H1 (cell line): Measurements from ENCODE around the gene IRAG1. TPM values are rescaled to one million over a fixed set of nuclear protein-coding genes. Genes with fewer than 3 reads are reported as not detected.

Source experiments
- CTCF ChIA-PET: fragments of 300-600 bp; sonication (Branson Sonifier 250); formaldehyde crosslinking; loops from one replicate; lab custom pipeline; 2021; ENCODE audit not compliant: partially characterized antibody; lab: Charles Lee
- POLR2A ChIA-PET: fragments of 300-600 bp; sonication (Branson Sonifier 250); formaldehyde crosslinking; loops from one replicate; lab custom pipeline; 2021; ENCODE audit warnings: inconsistent platforms; ENCODE audit not compliant: partially characterized antibody; lab: Charles Lee
- DNase-seq, 2 experiments: peaks; one replicate each; pipeline versions ENCODE4 v3.0.0 to v3.0.0-alpha.2; 2010 to 2022; ENCODE audit warnings: low spot score in 2 of 2, low read depth in 1 of 2, mixed read lengths in 1 of 2
- FAIRE-seq: peaks from 2 replicates; lab custom pipeline; 2011; peaks lifted over from hg19 to GRCh38; lab: Jason Lieb, UNC
- H2AFZ ChIP-seq: 2 replicates; pipeline ENCODE4 v1.8.1; 2012; ENCODE audit warnings: low read length, inconsistent platforms
- H2AK5ac ChIP-seq: 2 replicates; pipeline ENCODE4 v1.6.1; 2013; ENCODE audit warnings: low read depth, low read length
- H2BK120ac ChIP-seq: replicated peaks from 2 replicates; pipeline ENCODE3; 2013; ENCODE audit warnings: low read depth, low read length, inconsistent platforms
- H2BK12ac ChIP-seq: 2 replicates; pipeline ENCODE4 v1.6.1; 2013; ENCODE audit warnings: low read depth, low read length
- H2BK15ac ChIP-seq: 2 replicates; pipeline ENCODE4 v1.6.1; 2013; ENCODE audit warnings: low read length
- H2BK20ac ChIP-seq: 2 replicates; pipeline ENCODE4 v1.6.1; 2013; ENCODE audit warnings: low read length
- H2BK5ac ChIP-seq: 2 replicates; pipeline ENCODE4 v1.6.1; 2013; ENCODE audit warnings: low read depth, low read length
- H3K14ac ChIP-seq: 2 replicates; pipeline ENCODE4 v1.6.1; 2013; ENCODE audit warnings: inconsistent platforms; ENCODE audit not compliant: insufficient read length
- H3K18ac ChIP-seq: 2 replicates; pipeline ENCODE4 v1.6.1; 2013; ENCODE audit warnings: low read length; ENCODE audit errors: extremely low read depth
- H3K23ac ChIP-seq: 2 replicates; pipeline ENCODE4 v1.6.1; 2013; ENCODE audit warnings: inconsistent platforms; ENCODE audit not compliant: insufficient read length
- H3K23me2 ChIP-seq: 2 replicates; pipeline ENCODE4 v1.6.1; 2013; ENCODE audit warnings: low read depth, low read length
- H3K27ac ChIP-seq: 2 replicates; pipeline ENCODE4 v1.6.1; 2011; ENCODE audit warnings: low read depth, low read length, inconsistent platforms
- H3K27me3 ChIP-seq, 4 experiments: replicated peaks in 1 of 4; 1 replicate in 1 of 4; 2 replicates in 3 of 4; pipeline versions ENCODE4 v1.6.1 to v1.8.1; 2011 to 2013; ENCODE audit warnings: low read length in 3 of 4, mild to moderate bottlenecking in 3 of 4, inconsistent platforms in 2 of 4, mixed read lengths in 2 of 4, moderate library complexity in 1 of 4; ENCODE audit not compliant: control insufficient read depth in 3 of 4, insufficient read depth in 3 of 4; ENCODE audit errors: extremely low read depth in 1 of 4
- H3K36me3 ChIP-seq, 4 experiments: 2 replicates each; pipeline versions ENCODE4 v1.6.1 to v1.8.1; 2011 to 2013; ENCODE audit warnings: mild to moderate bottlenecking in 4 of 4, low read length in 3 of 4, moderate library complexity in 2 of 4, control low read depth in 1 of 4, inconsistent platforms in 1 of 4; ENCODE audit not compliant: insufficient read depth in 4 of 4, control insufficient read depth in 2 of 4
- H3K4ac ChIP-seq: replicated peaks from 2 replicates; pipeline ENCODE3; 2013; ENCODE audit warnings: low read length, low read depth, mixed read lengths, inconsistent platforms; ENCODE audit not compliant: insufficient read length
- H3K4me1 ChIP-seq, 4 experiments: replicated peaks in 1 of 4; 1 replicate in 1 of 4; 2 replicates in 3 of 4; pipeline versions ENCODE4 v1.6.1 to v1.8.1; 2011 to 2013; ENCODE audit warnings: low read length in 3 of 4, inconsistent platforms in 2 of 4, mixed read lengths in 1 of 4; ENCODE audit not compliant: insufficient read depth in 4 of 4, control insufficient read depth in 3 of 4
- H3K4me2 ChIP-seq, 2 experiments: 2 replicates each; pipeline versions ENCODE4 v1.6.1 to v1.8.1; 2011 to 2013; ENCODE audit warnings: low read depth in 2 of 2, low read length in 2 of 2, control low read depth in 1 of 2, inconsistent platforms in 1 of 2, mild to moderate bottlenecking in 1 of 2; ENCODE audit not compliant: insufficient read depth in 1 of 2
- H3K4me3 ChIP-seq, 4 experiments: fragments of 200-600, 300-600 bp in 1 of 4; sonication (generic), shearing (Covaris generic), sonication (Bioruptor Twin) in 1 of 4; 2 replicates each; pipeline versions ENCODE4 v1.5.1 to v1.8.1; 2011 to 2016; ENCODE audit warnings: low read length in 4 of 4, low read depth in 3 of 4, control low read depth in 2 of 4, inconsistent platforms in 2 of 4, mild to moderate bottlenecking in 2 of 4, mixed read lengths in 1 of 4, moderate library complexity in 1 of 4; ENCODE audit not compliant: insufficient read depth in 2 of 4; ENCODE audit errors: extremely low read depth in 1 of 4
- H3K56ac ChIP-seq: replicated peaks from 2 replicates; pipeline ENCODE3; 2013; ENCODE audit warnings: low read depth, mild to moderate bottlenecking, mixed read lengths, low read length, inconsistent platforms; ENCODE audit not compliant: insufficient read length
- H3K79me1 ChIP-seq: 2 replicates; pipeline ENCODE4 v1.6.1; 2013; ENCODE audit warnings: low read depth, low read length, control low read depth
- H3K79me2 ChIP-seq, 2 experiments: 2 replicates each; pipeline versions ENCODE4 v1.6.1 to v1.8.1; 2012 to 2013; ENCODE audit warnings: low read length in 2 of 2, mild to moderate bottlenecking in 2 of 2, inconsistent platforms in 1 of 2; ENCODE audit not compliant: insufficient read depth in 2 of 2, control insufficient read depth in 1 of 2
- H3K9ac ChIP-seq, 4 experiments: replicated peaks in 1 of 4; 1 replicate in 1 of 4; 2 replicates in 3 of 4; pipeline versions ENCODE4 v1.6.1 to v1.8.1; 2011 to 2013; ENCODE audit warnings: low read depth in 3 of 4, low read length in 3 of 4, control low read depth in 2 of 4, mild to moderate bottlenecking in 2 of 4, moderate library complexity in 2 of 4, inconsistent platforms in 1 of 4; ENCODE audit errors: extremely low read depth in 1 of 4
- H3K9me3 ChIP-seq, 2 experiments: 2 replicates each; pipeline versions ENCODE4 v1.6.1 to v1.8.1; 2012 to 2013; ENCODE audit warnings: mild to moderate bottlenecking in 2 of 2, moderate library complexity in 2 of 2, control low read depth in 1 of 2, inconsistent platforms in 1 of 2, low read depth in 1 of 2, low read length in 1 of 2, mixed read lengths in 1 of 2; ENCODE audit not compliant: insufficient read depth in 2 of 2
- H4K20me1 ChIP-seq, 2 experiments: replicated peaks in 1 of 2; 2 replicates each; pipeline versions ENCODE3 to v1.8.1; 2011 to 2013; ENCODE audit warnings: inconsistent platforms in 2 of 2, low read length in 2 of 2, mild to moderate bottlenecking in 1 of 2; ENCODE audit not compliant: insufficient read depth in 2 of 2, control insufficient read depth in 1 of 2
- H4K5ac ChIP-seq: 2 replicates; pipeline ENCODE4 v1.6.1; 2013; ENCODE audit warnings: low read length, low read depth, mixed read lengths, inconsistent platforms; ENCODE audit not compliant: insufficient read length
- H4K8ac ChIP-seq: 2 replicates; pipeline ENCODE4 v1.8.0; 2013; ENCODE audit warnings: mild to moderate bottlenecking, moderate library complexity, low read length, inconsistent platforms; ENCODE audit not compliant: insufficient read depth; ENCODE audit errors: extremely low read depth
- H4K91ac ChIP-seq: replicated peaks from 2 replicates; pipeline ENCODE3; 2013; ENCODE audit warnings: low read length, mixed read lengths, inconsistent platforms; ENCODE audit not compliant: insufficient read length
- CBX8 ChIP-seq: fragments of 300-800, 300-1000 bp; sonication (generic); IDR thresholded peaks from 2 replicates; pipeline ENCODE4 v1.7.1; 2016; ENCODE audit warnings: low read depth, low read length, borderline replicate concordance
- CEBPB ChIP-seq: IDR thresholded peaks from 2 replicates; pipeline ENCODE4 v1.6.1; 2012; ENCODE audit warnings: low read depth, low read length
- HDAC6 ChIP-seq: IDR thresholded peaks from one replicate; pipeline ENCODE4 v1.7.1; 2012; ENCODE audit warnings: low read depth, mild to moderate bottlenecking, inconsistent platforms, low read length, moderate library complexity
- POLR2AphosphoS5 ChIP-seq: IDR thresholded peaks from 2 replicates; pipeline ENCODE4 v1.6.1; 2011; ENCODE audit warnings: low read depth, low read length
- RBBP5 ChIP-seq: IDR thresholded peaks from 2 replicates; pipeline ENCODE4 v1.7.1; 2012; ENCODE audit warnings: low read depth, mild to moderate bottlenecking, inconsistent platforms, low read length, moderate library complexity, borderline replicate concordance
- SIN3A ChIP-seq, 2 experiments: IDR thresholded peaks in 1 of 2; conservative IDR thresholded peaks in 1 of 2; 2 replicates each; pipeline ENCODE4 v1.6.1; 2011 to 2012; ENCODE audit warnings: low read length in 2 of 2, improper control_type of control experiment in 1 of 2, low read depth in 1 of 2, mild to moderate bottlenecking in 1 of 2
- TAF1 ChIP-seq: IDR thresholded peaks from 2 replicates; pipeline ENCODE4 v1.6.1; 2011; ENCODE audit warnings: mild to moderate bottlenecking, low read depth, low read length
- YY1 ChIP-seq: IDR thresholded peaks from 2 replicates; pipeline ENCODE4 v1.6.1; 2011; ENCODE audit warnings: low read depth, mild to moderate bottlenecking, low read length
- WGBS, 2 experiments: shearing (Covaris generic) in 1 of 2; methylation state at CpG; one replicate each; pipeline versions ENCODE4 v1.1.6 to v1.1.7; 2013 to 2015; ENCODE audit warnings: low lambda C conversion rate in 2 of 2, mixed read lengths in 2 of 2, inconsistent platforms in 1 of 2, low coverage in 1 of 2, missing lambda C conversion rate in 1 of 2; ENCODE audit not compliant: insufficient replicate concordance in 2 of 2, insufficient coverage in 1 of 2, insufficient read length in 1 of 2; ENCODE audit errors: extremely low coverage in 1 of 2, missing lambda C conversion rate in 1 of 2; 5-methylcytosine and 5-hydroxymethylcytosine counted together
- polyA plus RNA-seq, 7 experiments: library from polyadenylated mRNA; depleted of rRNA in 3 of 7; stranded (reverse) in 5 of 7; unstranded in 2 of 7; fragments of >200 nt in 5 of 7; fragments of 200-250 nt in 2 of 7; gene quantifications; 1 replicate in 5 of 7; 2 replicates in 1 of 7; 4 replicates in 1 of 7; pipeline versions ENCODE4 v1.2.1 to v1.2.3, GENCODE V29; 2011 to 2013; ENCODE audit warnings: missing spikeins in 2 of 7, mixed read lengths in 2 of 7
- total RNA-seq: library from RNA; stranded (reverse); fragmentation: NEBNext Ultra II Directional; extraction: Animal tissue kit (Norgen Biotek cat#: 25700); gene quantifications from 2 replicates; pipeline ENCODE4 v1.2.1, GENCODE V29; 2021

Gene IRAG1
- total and polyA plus RNA-seq, 2 of the 8 experiments (the other 6 are each of a cell fraction or from before 2014, with no cell fraction given): 1.8 to 2.7 TPM

DNA sequence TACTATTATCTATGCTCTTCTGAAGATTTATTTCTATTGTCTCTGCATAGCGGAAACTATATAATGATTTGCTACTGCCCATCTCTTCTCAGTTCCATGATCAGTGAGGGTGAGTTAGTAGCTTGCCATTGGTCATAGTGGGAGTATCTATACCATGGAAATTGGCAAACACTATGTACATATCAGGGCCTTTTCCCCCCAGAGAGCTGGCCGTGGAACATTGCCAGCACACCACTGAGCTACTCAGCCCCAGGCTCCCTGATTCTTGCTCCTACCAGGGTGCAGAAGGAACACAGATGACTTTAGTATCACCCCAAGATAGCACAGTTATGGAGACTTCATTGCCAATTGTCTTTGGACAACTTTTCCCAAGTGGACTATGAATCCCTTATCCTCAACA lies 33.2 kb downstream of the IRAG1 start:
- Histone ChIP-seq H3K36me3 (no peaks in the 10 kb centered on the region), H3K4me2 (no peak overlapping the region), H3K9me3 (no peaks in the 10 kb centered on the region), H2AFZ (no peak overlapping the region), H4K8ac (no peak overlapping the region), H3K27ac (no peak overlapping the region), H3K27me3 (no peaks in the 10 kb centered on the region), H3K23me2 (no peaks in the 10 kb centered on the region; the same call in 1 of the 2 replicates), H3K79me2 (no peaks in the 10 kb centered on the region), H3K14ac (no peak overlapping the region), H3K56ac (no peak overlapping the region), H3K4ac (no peak overlapping the region), H2BK12ac (no peak overlapping the region), H4K5ac (no peak overlapping the region), H2BK5ac (no peak overlapping the region), H2BK20ac (no peak overlapping the region), H4K20me1 (no peaks in the 10 kb centered on the region), H2BK15ac (no peak overlapping the region), H2BK120ac (no peak overlapping the region), H3K23ac (no peak overlapping the region), H3K18ac (no peak overlapping the region), H2AK5ac (no peak overlapping the region), H3K79me1 (no peaks in the 10 kb centered on the region), H3K4me1 (no peaks in the 10 kb centered on the region; a peak in 2 of 7 replicates), H3K4me3 (no peak overlapping the region), H4K91ac (no peak overlapping the region), H3K9ac (no peak overlapping the region)
- DNase-seq (no peak), FAIRE-seq (no peak)
- WGBS, 2 experiments: 80% methylated on average over 2 of the region's 2 CpGs; no CpG with 5 or more reads in 1 of the 2 experiments
- TF ChIP-seq HDAC6: no peak
- TF ChIP-seq CEBPB: no peak
- no peak for TF ChIP-seq TAF1
- TF ChIP-seq SIN3A (conservative IDR thresholded peaks at IDR 0.05 in 1 of 2, IDR thresholded peaks at IDR 0.05 in 1 of 2; ENCODE audit: low read depth in 1 of 2, low read length in 2 of 2): no peak
- no peak for TF ChIP-seq RBBP5
- TF ChIP-seq YY1: no peak
- TF ChIP-seq POLR2AphosphoS5: no peak
- no peak for TF ChIP-seq CBX8
- POLR2A ChIA-PET: no interaction called here
- CTCF ChIA-PET: interaction anchor here (0.6 to 1.2 kb wide), 4 partner anchors 9 to 71 kb away, joined by 3 read pairs; no protein-coding TSS in a partner anchor
